Measurements from ENCODE around the gene LTN1. TPM values are rescaled to one million over a fixed set of nuclear protein-coding genes. Genes with fewer than 3 reads are reported as not detected.

Gene LTN1
- total and polyA plus RNA-seq, 2 of the 13 experiments (the other 11 are each of a cell fraction or from before 2014, with no cell fraction given) = 6.7 to 24.6 TPM

DNA sequence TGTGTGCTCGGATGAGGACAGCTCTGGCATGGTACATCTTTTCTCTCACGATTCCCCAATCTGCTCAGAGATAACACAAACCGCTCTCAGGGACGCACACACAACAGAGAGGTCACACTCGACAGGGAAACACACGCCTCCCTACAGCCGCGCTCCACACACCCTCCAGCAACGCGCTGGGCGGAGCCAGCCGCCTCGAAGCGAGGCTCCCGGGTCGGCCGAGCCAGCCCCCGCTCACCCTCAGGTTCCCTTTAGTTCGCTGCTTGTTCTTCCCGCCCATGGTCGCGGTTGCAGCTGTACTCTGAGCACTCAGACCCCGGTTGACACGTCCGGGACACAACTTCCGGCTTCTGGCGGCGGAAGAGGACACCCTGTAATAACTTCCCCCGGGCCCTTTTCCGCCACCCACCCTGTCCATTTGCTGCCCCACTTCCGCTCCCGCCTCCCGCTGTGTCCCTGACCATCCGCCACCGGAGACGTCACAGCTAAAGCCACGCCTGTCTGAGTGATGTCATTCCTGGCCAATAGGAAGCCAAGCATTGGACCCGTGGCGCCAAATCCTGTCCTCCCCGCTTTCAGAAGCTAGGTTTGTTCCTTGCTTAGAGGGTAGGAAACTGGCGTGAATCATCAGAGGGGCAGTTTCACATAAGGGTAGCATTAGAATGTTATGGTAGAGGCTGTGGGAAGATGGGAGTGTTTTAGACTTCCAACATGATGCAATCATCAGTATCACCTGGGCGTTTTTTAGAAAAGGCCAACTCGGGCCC lies at the start of gene LTN1 (continued):
- no peak for TF ChIP-seq ZC3H13 (CRISPR knock-in tag; IDR thresholded peaks at IDR 0.05)
- peak; percentile 44; the same call in 1 of the 2 replicates for TF ChIP-seq ZNF792 (CRISPR knock-in tag; IDR thresholded peaks at IDR 0.05)
- peak; percentile 81; the same call in 1 of the 2 replicates for TF ChIP-seq ZZZ3 (CRISPR knock-in tag; IDR thresholded peaks at IDR 0.05; ENCODE audit: borderline replicate concordance)
- no peak for TF ChIP-seq ZXDC (CRISPR knock-in tag; IDR thresholded peaks at IDR 0.05)
- TF ChIP-seq ZNF670 (CRISPR knock-in tag; IDR thresholded peaks at IDR 0.05; ENCODE audit: borderline replicate concordance) = no peak
- no peak for TF ChIP-seq ZNF207 (IDR thresholded peaks at IDR 0.05; ENCODE audit: borderline replicate concordance)
- TF ChIP-seq IRF2 (CRISPR knock-in tag; IDR thresholded peaks at IDR 0.05) = peak; percentile 76; the same call in 1 of the 2 replicates
- TF ChIP-seq ZNF577 (CRISPR knock-in tag; IDR thresholded peaks at IDR 0.05; ENCODE audit: borderline replicate concordance, low read depth) = no peak
- TF ChIP-seq SNAPC5 (CRISPR knock-in tag; IDR thresholded peaks at IDR 0.05; ENCODE audit: borderline replicate concordance) = no peak
- TF ChIP-seq ZNF83 (CRISPR knock-in tag; IDR thresholded peaks at IDR 0.05; ENCODE audit: borderline replicate concordance) = no peak
- no peak for TF ChIP-seq NKX3-1 (CRISPR knock-in tag; IDR thresholded peaks at IDR 0.05)
- TF ChIP-seq KAT8 (CRISPR knock-in tag; IDR thresholded peaks at IDR 0.05) = peak; percentile 99
- no peak for TF ChIP-seq WIZ (CRISPR knock-in tag; IDR thresholded peaks at IDR 0.05)
- peak; percentile 74 for TF ChIP-seq TGIF2 (CRISPR knock-in tag; IDR thresholded peaks at IDR 0.05)
- peak; percentile 26; the same call in 1 of the 2 replicates for TF ChIP-seq ESRRA (CRISPR knock-in tag; IDR thresholded peaks at IDR 0.05; ENCODE audit: low read depth)
- TF ChIP-seq BCL6 (CRISPR knock-in tag; IDR thresholded peaks at IDR 0.05) = 0 out of 2 replicates have a peak, but pooled peaks have one; percentile 8
- TF ChIP-seq SMAD1 (CRISPR knock-in tag; IDR thresholded peaks at IDR 0.05; ENCODE audit: borderline replicate concordance, low read depth) = peak; percentile 89
- no peak for TF ChIP-seq THRA (CRISPR knock-in tag; IDR thresholded peaks at IDR 0.05; ENCODE audit: borderline replicate concordance)
- TF ChIP-seq ZFP82 (CRISPR knock-in tag; IDR thresholded peaks at IDR 0.05; ENCODE audit: borderline replicate concordance) = no peak
- no peak for TF ChIP-seq SUZ12 (IDR thresholded peaks at IDR 0.05; ENCODE audit: low read depth, low read length)
- peak; percentile 91 for TF ChIP-seq ZMYM4 (CRISPR knock-in tag; IDR thresholded peaks at IDR 0.05)
- TF ChIP-seq KLF13 (CRISPR knock-in tag; IDR thresholded peaks at IDR 0.05) = no peak
- peak; percentile 72 for TF ChIP-seq MED1 (CRISPR knock-in tag; IDR thresholded peaks at IDR 0.05)
- no peak for TF ChIP-seq HNRNPL (IDR thresholded peaks at IDR 0.05; ENCODE audit: low read depth, low read length)
- no peak for TF ChIP-seq AKAP8 (CRISPR knock-in tag; IDR thresholded peaks at IDR 0.05)
- peak; percentile 69; the same call in 1 of the 2 replicates for TF ChIP-seq TBX3 (IDR thresholded peaks at IDR 0.05; ENCODE audit: borderline replicate concordance)

All from HepG2 (cell line).